Thyroid gland (tissue), 4 donors: ENCODE measurements around the gene CRYBA2.

Experiments
- CTCF ChIP-seq, 6 experiments: fragments of 200-600 bp in 3 of 6; fragments of 450-650 bp in 3 of 6; sonication (generic) in 3 of 6; IDR thresholded peaks; one replicate each; pipeline ENCODE4 v1.5.1; 2016 to 2019; ENCODE audit warnings: antibody characterized with exemption in 6 of 6, mild to moderate bottlenecking in 2 of 6, inconsistent platforms in 1 of 6, moderate library complexity in 1 of 6
- POLR2A ChIP-seq, 2 donors: fragments of 450-650 bp; IDR thresholded peaks; one replicate each; pipeline ENCODE4 v1.6.1; 2017; ENCODE audit warnings: antibody characterized with exemption in 2 of 2, mild to moderate bottlenecking in 2 of 2, moderate library complexity in 1 of 2

GRCh38 chr2:219035942-219036341, 42.7 kb upstream of the CRYBA2 start:
- no peak for TF ChIP-seq POLR2A (IDR thresholded peaks at IDR 0.05)
- no peak for TF ChIP-seq CTCF (IDR thresholded peaks at IDR 0.05)
